Esophagus muscularis mucosa (tissue), 4 donors: Measurements from ENCODE around the gene DHCR24. TPM values are rescaled to one million over a fixed set of nuclear protein-coding genes. Genes with fewer than 3 reads are reported as not detected.

ENCODE experiments used
- DNase-seq: peaks from one replicate; pipeline ENCODE4 v3.0.0-alpha.2; 2017; ENCODE audit errors: extremely low spot score
- H3K27ac ChIP-seq, 4 donors: fragments of 200-600 bp; sonication (generic); replicated peaks in 1 of 4; 1 replicate in 3 of 4; 2 replicates in 1 of 4; pipeline ENCODE4 v1.5.1; 2016 to 2019; ENCODE audit warnings: mild to moderate bottlenecking in 1 of 4
- H3K27me3 ChIP-seq, 4 donors: fragments of 200-600 bp; sonication (generic); one replicate each; pipeline versions ENCODE4 v1.5.1 to v1.6.0; 2016 to 2019
- H3K36me3 ChIP-seq, 4 donors: fragments of 200-600 bp; sonication (generic); one replicate each; pipeline ENCODE4 v1.5.1; 2016 to 2019
- H3K4me1 ChIP-seq, 4 donors: fragments of 200-600 bp; sonication (generic); one replicate each; pipeline ENCODE4 v1.5.1; 2016 to 2019
- H3K4me3 ChIP-seq, 4 donors: fragments of 200-600 bp; sonication (generic); 1 replicate in 2 of 4; 2 replicates in 2 of 4; pipeline ENCODE4 v1.5.1; 2016 to 2019; ENCODE audit warnings: mild to moderate bottlenecking in 4 of 4, moderate library complexity in 1 of 4
- H3K9me3 ChIP-seq, 4 donors: fragments of 200-600 bp; sonication (generic); 1 replicate in 3 of 4; 2 replicates in 1 of 4; pipeline ENCODE4 v1.5.1; 2016 to 2019
- EP300 ChIP-seq: sonication (generic); formaldehyde crosslinking; IDR thresholded peaks from one replicate; pipeline ENCODE4 v1.6.1; 2017; ENCODE audit warnings: antibody characterized with exemption
- POLR2A ChIP-seq: fragments of 450-650 bp; IDR thresholded peaks from one replicate; pipeline ENCODE4 v1.6.1; 2017; ENCODE audit warnings: antibody characterized with exemption, moderate library complexity, mild to moderate bottlenecking, low read depth
- POLR2AphosphoS5 ChIP-seq, 2 donors: sonication (generic); formaldehyde crosslinking; IDR thresholded peaks; one replicate each; pipeline ENCODE4 v1.6.1; 2017; ENCODE audit warnings: antibody characterized with exemption in 2 of 2
- WGBS: methylation state at CpG from one replicate; pipeline ENCODE4 v1.1.5; 2018; 5-methylcytosine and 5-hydroxymethylcytosine counted together
- intact Hi-C: fragments of 100-400 bp; cut with DNase I; formaldehyde crosslinking; loops from one replicate; pipeline ENCODE4 v1.15.1; 2023
- total RNA-seq, 4 donors: library from RNA; depleted of rRNA; stranded (reverse); fragments of >200 nt; gene quantifications; one replicate each; pipeline versions ENCODE4 v1.1.0 to v1.2.1, GENCODE V29; 2016
- TF ChIP-seq, protein P1 (sequence below), 3 experiments: fragments of 200-600 bp in 2 of 3; fragments of 450-650 bp in 1 of 3; sonication (generic) in 2 of 3; IDR thresholded peaks; one replicate each; pipeline ENCODE4 v1.5.1; 2017 to 2019; ENCODE audit warnings: antibody characterized with exemption in 3 of 3, mild to moderate bottlenecking in 2 of 3, moderate library complexity in 1 of 3

The DHCR24 gene
- total RNA-seq, 4 donors from 2014 or later, result 10.8 to 16.1 (median 13.1) TPM

DNA sequence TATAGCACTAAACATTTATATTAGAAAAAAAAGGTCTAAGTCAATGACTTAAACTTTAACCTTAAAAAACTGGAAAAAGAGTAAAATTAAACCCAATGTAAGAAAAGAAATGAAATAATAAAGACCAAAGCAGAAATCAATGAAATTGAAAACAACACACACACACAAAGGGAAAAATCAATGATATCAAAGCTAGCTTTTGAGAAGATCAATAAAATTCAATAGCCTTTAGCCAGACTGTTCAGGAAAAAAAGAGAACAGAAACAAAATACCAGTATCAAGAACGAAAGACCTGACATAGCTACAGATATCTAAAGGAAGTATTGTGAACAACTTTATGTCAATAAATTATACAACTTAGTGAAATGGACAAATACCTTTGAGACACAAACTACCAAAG, 7.1 kb downstream of the DHCR24 start:
- Histone ChIP-seq H3K9me3 (no peaks in the 10 kb centered on the region), H3K27me3 (no peaks in the 10 kb centered on the region), H3K36me3 (peaks cover 0 to 11% (median 0%) of the 10 kb centered on the region in 4 donors), H3K4me3 (no peak overlapping the region), H3K4me1 (no peaks in the 10 kb centered on the region), H3K27ac (no peak overlapping the region)
- WGBS, result 85% methylated on average over 1 of the region's 1 CpG
- DNase-seq, result no peak
- intact Hi-C loops, result no loop called here
- TF ChIP-seq POLR2AphosphoS5 (IDR thresholded peaks at IDR 0.05) (no peak), EP300 (no peak), POLR2A (no peak)
- TF ChIP-seq, protein P1, sequence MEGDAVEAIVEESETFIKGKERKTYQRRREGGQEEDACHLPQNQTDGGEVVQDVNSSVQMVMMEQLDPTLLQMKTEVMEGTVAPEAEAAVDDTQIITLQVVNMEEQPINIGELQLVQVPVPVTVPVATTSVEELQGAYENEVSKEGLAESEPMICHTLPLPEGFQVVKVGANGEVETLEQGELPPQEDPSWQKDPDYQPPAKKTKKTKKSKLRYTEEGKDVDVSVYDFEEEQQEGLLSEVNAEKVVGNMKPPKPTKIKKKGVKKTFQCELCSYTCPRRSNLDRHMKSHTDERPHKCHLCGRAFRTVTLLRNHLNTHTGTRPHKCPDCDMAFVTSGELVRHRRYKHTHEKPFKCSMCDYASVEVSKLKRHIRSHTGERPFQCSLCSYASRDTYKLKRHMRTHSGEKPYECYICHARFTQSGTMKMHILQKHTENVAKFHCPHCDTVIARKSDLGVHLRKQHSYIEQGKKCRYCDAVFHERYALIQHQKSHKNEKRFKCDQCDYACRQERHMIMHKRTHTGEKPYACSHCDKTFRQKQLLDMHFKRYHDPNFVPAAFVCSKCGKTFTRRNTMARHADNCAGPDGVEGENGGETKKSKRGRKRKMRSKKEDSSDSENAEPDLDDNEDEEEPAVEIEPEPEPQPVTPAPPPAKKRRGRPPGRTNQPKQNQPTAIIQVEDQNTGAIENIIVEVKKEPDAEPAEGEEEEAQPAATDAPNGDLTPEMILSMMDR (IDR thresholded peaks at IDR 0.05), result no peak

DNA sequence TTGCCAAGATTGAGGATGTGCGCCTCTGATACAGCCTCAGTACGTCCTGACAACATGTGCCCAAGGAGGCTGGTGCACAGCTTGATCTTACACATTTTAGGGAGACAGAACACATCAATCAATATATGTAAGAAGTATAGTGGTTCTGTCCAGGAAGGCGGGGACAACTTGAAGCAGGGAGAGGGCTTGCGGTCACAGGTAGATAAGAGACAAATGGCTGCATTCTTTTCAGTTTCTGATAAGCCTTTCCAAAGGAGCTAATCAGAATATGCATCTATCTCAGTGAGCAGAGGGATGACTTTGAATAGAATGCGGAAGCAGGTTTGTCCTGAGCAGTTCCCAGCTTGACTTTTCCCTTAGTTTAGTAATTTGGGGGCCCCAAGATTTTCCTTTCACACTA, 10.2 kb downstream of the DHCR24 start:
- Histone ChIP-seq H3K27me3 (no peaks in the 10 kb centered on the region), H3K4me3 (no peak overlapping the region), H3K9me3 (no peaks in the 10 kb centered on the region), H3K36me3 (peaks cover 0 to 23% (median 8%) of the 10 kb centered on the region in 4 donors), H3K4me1 (no peaks in the 10 kb centered on the region), H3K27ac (no peak overlapping the region)
- whole genome bisulfite sequencing, result 94% methylated on average over 5 of the region's 5 CpGs
- TF ChIP-seq POLR2AphosphoS5 (IDR thresholded peaks at IDR 0.05) (no peak), POLR2A (no peak), EP300 (no peak)
- TF ChIP-seq, protein P1 (IDR thresholded peaks at IDR 0.05), result no peak
- DNase-seq, result no peak
- intact Hi-C loops, result no loop called here

DNA sequence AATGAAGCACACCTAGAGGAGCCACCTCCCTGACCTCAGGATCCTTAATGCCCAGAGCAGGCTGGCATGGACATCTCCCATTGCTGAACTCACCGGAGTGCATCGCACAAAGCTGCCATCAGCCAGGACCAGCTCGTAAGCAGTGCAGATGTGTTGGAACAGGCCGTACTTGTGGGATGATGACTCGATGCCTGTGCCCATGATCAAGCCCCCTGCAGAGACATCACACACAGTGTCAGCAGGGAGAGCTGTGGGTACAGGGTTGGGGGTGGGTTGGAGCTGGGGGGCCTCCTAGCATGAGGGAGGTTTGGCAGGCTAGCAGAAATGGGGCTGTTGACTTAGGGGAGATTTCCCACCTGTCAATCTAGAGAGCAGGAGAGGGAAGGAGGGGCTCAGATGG, 12.0 kb downstream of the DHCR24 start:
- Histone ChIP-seq H3K27ac (no peak overlapping the region), H3K4me3 (no peak overlapping the region), H3K9me3 (no peaks in the 10 kb centered on the region), H3K4me1 (no peaks in the 10 kb centered on the region), H3K36me3 (peaks cover 0 to 21% (median 12%) of the 10 kb centered on the region in 4 donors), H3K27me3 (no peaks in the 10 kb centered on the region)
- no peak for DNase-seq
- intact Hi-C loops, result no loop called here
- TF ChIP-seq, protein P1 (IDR thresholded peaks at IDR 0.05), result no peak
- TF ChIP-seq POLR2A, result no peak
- TF ChIP-seq POLR2AphosphoS5 (IDR thresholded peaks at IDR 0.05), result no peak
- TF ChIP-seq EP300, result no peak
- 100% methylated on average over 3 of the region's 5 CpGs for WGBS

DNA sequence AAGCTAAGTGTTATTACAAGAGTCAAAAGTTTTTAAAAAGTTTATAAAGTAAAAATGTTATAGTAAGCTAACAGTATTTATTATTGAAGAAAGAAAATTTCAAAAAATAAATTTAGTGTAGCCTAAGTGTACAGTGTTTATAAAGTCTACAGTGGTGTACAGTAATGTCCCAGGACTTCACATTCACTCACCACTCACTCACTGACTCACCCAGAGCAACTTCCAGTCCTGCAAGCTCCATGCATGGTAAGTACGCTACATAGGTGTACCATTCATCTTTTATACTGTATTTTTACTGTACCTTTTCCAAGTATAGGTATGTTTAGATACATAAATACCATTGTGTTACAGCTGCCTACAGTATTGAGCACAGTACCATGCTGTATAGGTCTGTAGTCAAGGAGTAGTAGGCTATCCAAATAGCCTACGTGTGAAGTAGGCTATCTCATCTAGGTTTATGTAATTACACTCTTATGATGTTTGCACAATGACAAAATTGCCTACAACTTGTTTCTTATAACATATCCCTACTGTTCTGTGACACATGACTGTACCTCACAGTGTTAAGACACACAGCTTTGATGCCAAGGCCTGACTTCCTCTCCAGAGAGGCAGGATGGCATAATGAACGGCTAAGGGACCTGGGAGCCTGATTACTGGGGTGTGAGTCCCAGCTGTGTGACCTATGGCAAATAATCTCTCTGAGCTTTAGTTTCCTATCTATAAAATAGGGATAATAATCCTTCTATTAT, 12.7 kb downstream of the DHCR24 start:
- H3K27me3 ChIP-seq, result no peaks in the 10 kb centered on the region
- intact Hi-C loops, result no loop called here
- H3K36me3 ChIP-seq, result peaks cover 0 to 21% (median 12%) of the 10 kb centered on the region in 4 donors
- DNase-seq, result no peak
- H3K9me3 ChIP-seq, result no peaks in the 10 kb centered on the region
- no peak overlapping the region for H3K4me3 ChIP-seq
- 92% methylated on average over 3 of the region's 3 CpGs for WGBS
- H3K4me1 ChIP-seq, result no peaks in the 10 kb centered on the region
- H3K27ac ChIP-seq, result no peak overlapping the region
- TF ChIP-seq POLR2A (no peak), POLR2AphosphoS5 (IDR thresholded peaks at IDR 0.05) (no peak), EP300 (no peak)
- TF ChIP-seq, protein P1 (IDR thresholded peaks at IDR 0.05), result no peak

DNA sequence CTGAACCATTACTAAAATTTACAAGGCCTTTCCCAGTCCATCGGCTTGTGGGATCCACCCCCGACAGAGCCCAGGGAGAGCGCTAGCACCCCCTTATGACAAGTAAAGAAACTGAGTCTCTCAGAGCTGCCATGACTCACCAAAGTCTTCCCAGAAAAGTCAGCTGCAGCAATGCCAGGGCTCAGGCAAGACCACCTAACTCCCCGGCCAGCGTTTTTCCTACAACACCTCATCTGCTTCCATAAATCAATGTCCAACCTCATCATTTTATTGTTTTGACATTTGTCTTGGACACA, 15.0 kb downstream of the DHCR24 start:
- 68% methylated on average over 5 of the region's 5 CpGs for WGBS
- no peak for DNase-seq
- H3K4me1 ChIP-seq, result no peaks in the 10 kb centered on the region
- TF ChIP-seq POLR2A, result no peak
- TF ChIP-seq, protein P1 (IDR thresholded peaks at IDR 0.05), result no peak
- TF ChIP-seq EP300, result no peak
- no peak for TF ChIP-seq POLR2AphosphoS5 (IDR thresholded peaks at IDR 0.05)
- H3K27ac ChIP-seq, result no peak overlapping the region
- H3K36me3 ChIP-seq, result peaks cover 0 to 25% (median 13%) of the 10 kb centered on the region in 4 donors
- H3K27me3 ChIP-seq, result no peaks in the 10 kb centered on the region
- no peak overlapping the region for H3K4me3 ChIP-seq
- no peaks in the 10 kb centered on the region for H3K9me3 ChIP-seq
- intact Hi-C loops, result no loop called here
